Activated B cell treated with CpG ODN at 0.5 μM for 24 hours (primary cell): ENCODE measurements around the gene PIK3AP1. TPM values are rescaled to one million over a fixed set of nuclear protein-coding genes. Genes with fewer than 3 reads are reported as not detected.
"Not testable (repeated sequence)": the region's sequence is repeated elsewhere in the genome, so short reads cannot be mapped to it uniquely, and the experiment has no call there.

Source experiments
- ATAC-seq: fragments of 200-7000 bp; cut with Tn5 transposase; one replicate; pipeline ENCODE4 v1.10.0; 2021; ENCODE audit warnings: low read depth, mild to moderate bottlenecking, moderate library complexity
- CTCF ChIA-PET: fragments of 350-600 bp; sonication (Branson Sonifier 250); formaldehyde crosslinking; loops from one replicate; lab custom pipeline; 2021; ENCODE audit warnings: antibody characterized with exemption; lab: Charles Lee
- POLR2A ChIA-PET: fragments of 350-600 bp; sonication (Branson Sonifier 250); formaldehyde crosslinking; loops from one replicate; lab custom pipeline; 2021; ENCODE audit warnings: antibody characterized with exemption; lab: Charles Lee
- DNase-seq: peaks from one replicate; pipeline ENCODE4 v3.0.0; 2022
- H3K27ac Mint-ChIP-seq: one replicate; pipeline ENCODE4 v1.8.0; 2020; ENCODE audit warnings: mixed read lengths
- H3K27me3 Mint-ChIP-seq: one replicate; pipeline ENCODE4 v1.8.0; 2021; ENCODE audit warnings: mixed read lengths
- H3K36me3 Mint-ChIP-seq: one replicate; pipeline ENCODE4 v1.8.0; 2021; ENCODE audit warnings: low read depth, mixed read lengths
- H3K4me1 Mint-ChIP-seq: one replicate; pipeline ENCODE4 v1.8.0; 2021; ENCODE audit warnings: mixed read lengths
- H3K4me3 Mint-ChIP-seq: one replicate; pipeline ENCODE4 v1.8.0; 2020; ENCODE audit warnings: mild to moderate bottlenecking, mixed read lengths
- H3K9me3 Mint-ChIP-seq: one replicate; pipeline ENCODE4 v1.8.0; 2020; ENCODE audit warnings: mixed read lengths
- CTCF ChIP-seq: fragments of 200-600 bp; IDR thresholded peaks from one replicate; pipeline ENCODE4 v1.8.0; 2022; ENCODE audit warnings: antibody characterized with exemption, mild to moderate bottlenecking
- intact Hi-C: fragments of 100-400 bp; cut with micrococcal nuclease; formaldehyde crosslinking; loops from one replicate; pipeline ENCODE4 v1.15.1; 2024
- total RNA-seq: library from RNA; stranded (reverse); gene quantifications from 2 replicates; pipeline ENCODE4 v1.2.3, GENCODE V29; 2022

PIK3AP1 gene
- total RNA-seq, 1 donor from 2014 or later: 157 TPM

DNA sequence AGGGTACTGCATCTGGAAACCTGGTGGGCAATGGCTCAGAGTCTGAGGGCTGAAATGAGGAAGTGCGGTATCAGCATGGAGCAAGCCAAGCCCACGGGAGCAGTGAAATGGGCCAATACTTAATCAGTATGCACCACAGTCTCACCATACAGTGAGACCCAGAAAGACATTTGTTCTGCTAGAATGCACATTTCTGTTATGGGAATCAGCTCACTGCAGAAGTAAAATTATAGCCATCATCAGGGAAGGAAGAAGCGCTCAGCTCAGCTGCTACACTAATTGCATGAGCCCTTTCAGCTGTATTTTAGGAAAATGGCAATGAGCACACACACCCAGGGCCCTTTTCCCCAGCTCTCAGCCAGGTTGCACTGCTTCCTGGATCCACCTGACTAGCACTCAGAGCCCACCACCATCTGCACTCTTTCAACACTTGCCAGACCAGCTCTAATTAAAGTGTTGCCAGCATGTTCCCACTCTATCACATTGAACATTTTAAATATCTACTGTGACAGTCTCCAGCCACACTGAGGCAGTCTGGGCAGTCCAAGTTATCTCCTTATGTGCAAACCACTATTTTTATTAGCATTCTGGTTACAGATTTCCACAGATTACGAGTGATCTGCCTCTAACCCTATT is 44.2 kb upstream of the PIK3AP1 start:
- Mint-ChIP-seq H3K9me3 (no peaks in the 10 kb centered on the region), H3K27me3 (no peaks in the 10 kb centered on the region), H3K4me1 (peaks cover 45% of the 10 kb centered on the region), H3K4me3 (peak overlapping the region; percentile 48), H3K27ac (peak overlapping the region; percentile 82), H3K36me3 (no peaks in the 10 kb centered on the region)
- DNase-seq (no peak), ATAC-seq (peak; percentile 89)
- intact Hi-C loops: loop anchor here (1.0 to 2.0 kb wide), 7 partner anchors 16 to 273 kb away; partner anchors contain the start of gene PIK3AP1
- no peak for TF ChIP-seq CTCF
- ChIA-PET POLR2A (interaction anchor here (0.7 to 1.5 kb wide), 10 partner anchors 8 to 124 kb away, joined by 3 to 10 read pairs (median 5); partner anchors contain the start of gene PIK3AP1), CTCF (interaction anchor here (0.7 to 2.0 kb wide), 16 partner anchors 8 to 446 kb away, joined by 3 to 12 read pairs (median 4); no protein-coding TSS in a partner anchor)

GRCh38 chr10:96758423-96758822 is 38.1 kb upstream of the PIK3AP1 start:
- ATAC-seq (peak; percentile 62), DNase-seq (no peak)
- Mint-ChIP-seq H3K27ac (peak overlapping the region; percentile 82), H3K36me3 (no peaks in the 10 kb centered on the region), H3K27me3 (no peaks in the 10 kb centered on the region), H3K4me3 (peak overlapping the region; percentile 36), H3K9me3 (no peaks in the 10 kb centered on the region), H3K4me1 (peaks cover 64% of the 10 kb centered on the region)
- TF ChIP-seq CTCF: no peak
- intact Hi-C loops: loop anchor here (1.0 kb wide), 1 partner anchor 10 kb away; no protein-coding TSS in a partner anchor
- POLR2A ChIA-PET: interaction anchor here (0.6 to 1.3 kb wide), 4 partner anchors 9 to 53 kb away, joined by 3 to 8 read pairs (median 6); no protein-coding TSS in a partner anchor
- CTCF ChIA-PET: interaction anchor here (1.3 to 2.1 kb wide), 2 partner anchors 9 to 279 kb away, joined by 3 to 8 read pairs; no protein-coding TSS in a partner anchor

DNA sequence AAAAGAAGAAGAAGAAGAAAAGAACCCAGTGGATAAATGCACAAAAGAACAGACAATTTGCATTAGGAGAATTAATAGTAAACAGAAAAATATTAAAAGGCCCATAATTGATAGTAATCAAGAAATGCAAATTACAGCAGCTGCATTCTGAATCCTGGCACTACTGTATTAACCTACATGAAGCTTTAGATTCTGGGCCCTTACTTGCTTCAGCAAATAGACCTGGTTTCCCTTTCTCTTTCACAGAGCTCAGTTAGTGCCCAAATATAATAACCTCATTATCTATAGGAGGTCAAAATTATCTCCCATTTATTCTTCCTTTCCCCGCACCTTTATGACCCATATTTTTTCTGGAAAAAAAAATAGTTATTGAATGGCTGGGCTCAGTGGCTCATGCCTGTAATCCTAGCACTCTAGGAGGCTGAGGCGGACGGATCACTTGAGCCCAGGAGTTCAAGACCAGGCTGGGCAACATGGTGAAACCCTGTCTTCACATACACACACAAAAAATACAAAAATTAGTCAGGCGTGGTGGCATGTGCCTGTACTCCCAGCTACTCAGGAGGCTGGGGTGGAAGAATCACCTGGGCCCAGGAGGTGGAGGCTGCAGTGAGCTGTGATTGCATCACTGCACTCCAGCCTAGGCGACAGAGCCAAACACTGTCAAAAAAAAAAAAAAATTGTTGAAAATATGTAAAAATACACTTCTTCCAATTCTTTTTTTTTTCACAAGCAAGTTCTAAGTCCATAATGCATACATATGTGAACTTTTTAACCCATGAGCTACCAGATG is 36.0 kb upstream of the PIK3AP1 start:
- peak overlapping the region; percentile 24 for H3K4me3 Mint-ChIP-seq
- no peak for DNase-seq
- no peak for TF ChIP-seq CTCF
- H3K9me3 Mint-ChIP-seq: no peaks in the 10 kb centered on the region
- H3K27ac Mint-ChIP-seq: peak overlapping the region; percentile 71
- peaks cover 71% of the 10 kb centered on the region for H3K4me1 Mint-ChIP-seq
- no peaks in the 10 kb centered on the region for H3K27me3 Mint-ChIP-seq
- H3K36me3 Mint-ChIP-seq: no peaks in the 10 kb centered on the region
- peak; percentile 63 for ATAC-seq
- POLR2A ChIA-PET: interaction anchor here (0.6 to 1.0 kb wide), 8 partner anchors 8 to 173 kb away, joined by 3 to 7 read pairs (median 4); partner anchors contain the start of gene LCOR
- CTCF ChIA-PET: interaction anchor here (1.8 kb wide), 1 partner anchor 8 kb away, joined by 5 read pairs; no protein-coding TSS in a partner anchor
- intact Hi-C loops: no loop called here

DNA sequence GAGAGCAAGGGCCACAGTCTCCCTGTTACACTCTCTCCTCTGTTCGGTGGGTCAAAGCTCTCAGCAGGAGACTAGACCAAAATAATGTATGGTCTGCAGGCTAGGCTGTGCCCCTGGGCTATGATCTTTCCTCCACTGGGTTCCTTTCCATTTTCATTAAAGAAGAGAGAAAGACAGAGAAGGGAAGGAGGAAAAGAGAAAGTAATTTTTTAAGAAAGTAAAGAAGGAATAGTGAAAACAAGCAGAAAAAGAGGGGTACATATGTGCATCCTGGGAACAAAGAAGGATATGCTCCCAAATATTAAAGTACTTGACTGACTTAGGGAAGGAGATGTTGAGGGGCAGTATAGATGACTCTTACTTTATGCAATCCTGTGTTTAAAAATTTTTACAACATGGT is 33.6 kb upstream of the PIK3AP1 start:
- ATAC-seq: no peak
- Mint-ChIP-seq H3K36me3 (no peaks in the 10 kb centered on the region), H3K4me3 (no peak overlapping the region), H3K27ac (peak overlapping the region; percentile 36), H3K27me3 (no peaks in the 10 kb centered on the region), H3K9me3 (no peaks in the 10 kb centered on the region), H3K4me1 (peaks cover 62% of the 10 kb centered on the region)
- POLR2A ChIA-PET: no interaction called here
- TF ChIP-seq CTCF: no peak
- CTCF ChIA-PET: no interaction called here
- intact Hi-C loops: no loop called here
- no peak for DNase-seq

DNA sequence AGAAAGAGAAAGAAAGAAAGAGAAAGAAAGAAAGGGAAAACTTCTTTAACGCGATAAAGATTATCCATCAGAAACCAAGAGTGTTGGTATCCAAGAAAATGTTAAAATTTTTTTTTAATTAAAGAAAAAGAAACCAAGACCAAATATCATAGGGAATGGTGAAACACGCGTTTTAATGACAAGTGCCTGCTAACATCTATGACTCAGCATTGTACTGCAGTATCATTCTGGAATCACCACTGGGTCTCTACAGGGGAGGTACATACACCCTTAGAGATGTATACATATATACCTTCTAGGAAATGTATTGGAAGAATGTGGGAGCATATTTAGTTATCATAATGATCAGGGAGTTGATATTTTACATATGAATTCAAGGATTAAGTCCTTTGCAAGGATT is 32.1 kb upstream of the PIK3AP1 start:
- no peaks in the 10 kb centered on the region for H3K36me3 Mint-ChIP-seq
- CTCF ChIA-PET: no interaction called here
- intact Hi-C loops: no loop called here
- H3K4me1 Mint-ChIP-seq: peaks cover 63% of the 10 kb centered on the region
- DNase-seq (no peak), ATAC-seq (no peak)
- POLR2A ChIA-PET: no interaction called here
- no peaks in the 10 kb centered on the region for H3K9me3 Mint-ChIP-seq
- no peak overlapping the region for H3K27ac Mint-ChIP-seq
- H3K4me3 Mint-ChIP-seq: no peak overlapping the region
- no peaks in the 10 kb centered on the region for H3K27me3 Mint-ChIP-seq
- no peak for TF ChIP-seq CTCF

DNA sequence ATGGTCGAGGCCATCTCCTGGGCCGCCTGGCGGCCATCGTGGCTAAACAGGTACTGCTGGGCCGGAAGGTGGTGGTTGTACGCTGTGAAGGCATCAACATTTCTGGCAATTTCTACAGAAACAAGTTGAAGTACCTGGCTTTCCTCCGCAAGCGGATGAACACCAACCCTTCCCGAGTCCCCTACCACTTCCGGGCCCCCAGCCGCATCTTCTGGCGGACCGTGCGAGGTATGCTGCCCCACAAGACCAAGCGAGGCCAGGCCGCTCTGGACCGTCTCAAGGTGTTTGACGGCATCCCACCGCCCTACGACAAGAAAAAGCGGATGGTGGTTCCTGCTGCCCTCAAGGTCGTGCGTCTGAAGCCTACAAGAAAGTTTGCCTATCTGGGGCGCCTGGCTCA is 30.0 kb upstream of the PIK3AP1 start:
- CTCF ChIA-PET: interaction anchor here (2.5 kb wide), 1 partner anchor 8 kb away, joined by 8 read pairs; no protein-coding TSS in a partner anchor
- H3K27ac Mint-ChIP-seq, H3K4me3 Mint-ChIP-seq, intact Hi-C loops, ATAC-seq, DNase-seq, H3K36me3 Mint-ChIP-seq, H3K27me3 Mint-ChIP-seq, H3K9me3 Mint-ChIP-seq: not testable (repeated sequence)
- H3K4me1 Mint-ChIP-seq: peaks cover 58% of the 10 kb centered on the region
- POLR2A ChIA-PET: interaction anchor here (0.6 to 2.9 kb wide), 4 partner anchors 8 to 87 kb away, joined by 3 to 11 read pairs (median 8); no protein-coding TSS in a partner anchor
